Measurements from ENCODE around the gene CARS2. TPM values are rescaled to one million over a fixed set of nuclear protein-coding genes. Genes with fewer than 3 reads are reported as not detected.
"Not testable (repeated sequence)": the region's sequence is repeated elsewhere in the genome, so short reads cannot be mapped to it uniquely, and the experiment has no call there.

The CARS2 gene
- total RNA-seq, 4 donors from 2014 or later: 32.9 to 56.9 (median 40.2) TPM

DNA sequence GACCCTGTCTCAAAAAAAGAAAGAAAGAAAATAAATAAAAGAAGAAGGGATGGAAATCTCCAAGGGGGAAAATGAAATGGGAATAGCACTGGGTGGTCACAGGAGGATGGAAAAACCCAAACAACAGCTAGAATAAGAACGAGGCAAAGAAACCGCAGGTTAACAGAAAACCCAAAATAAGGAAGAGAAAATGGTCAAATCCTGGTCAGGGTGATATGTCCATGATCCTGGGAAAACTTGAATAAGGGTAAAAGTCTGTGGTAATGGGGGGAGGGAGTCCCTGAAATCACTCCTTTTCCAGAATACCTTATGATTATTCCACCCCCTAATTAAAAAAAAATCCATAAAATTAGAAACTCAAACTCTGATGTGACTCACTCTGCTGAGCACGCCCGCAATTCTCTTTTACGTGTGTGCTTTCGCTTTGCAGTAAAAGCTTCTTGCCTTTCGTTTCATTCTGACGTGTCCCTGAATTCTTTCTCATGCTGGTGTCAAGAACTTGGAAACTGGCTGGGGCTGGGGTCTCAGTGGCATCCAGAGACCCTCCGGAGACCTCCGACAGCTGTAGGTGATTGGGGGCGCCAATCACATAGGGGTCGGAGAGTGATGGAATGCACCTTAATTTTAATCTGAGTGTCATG is 94.8 kb downstream of the CARS2 start:
- 81% methylated on average over 12 of the region's 12 CpGs for WGBS
- no peaks in the 10 kb centered on the region for H3K36me3 ChIP-seq
- intact Hi-C loops (cut with DNase I): no loop called here
- no peaks in the 10 kb centered on the region for H3K9me3 ChIP-seq
- no peak overlapping the region for H3K27ac ChIP-seq (replicated peaks in 1 of 4)
- TF ChIP-seq POLR2AphosphoS5 (IDR thresholded peaks at IDR 0.05) (no peak), POLR2A (IDR thresholded peaks at IDR 0.05; ENCODE audit: low read depth) (no peak), EP300 (IDR thresholded peaks at IDR 0.05) (no peak), CTCF (IDR thresholded peaks at IDR 0.05) (no peak)
- H3K27me3 ChIP-seq: peaks cover 0 to 8% (median 0%) of the 10 kb centered on the region in 4 donors
- peaks cover 4 to 7% (median 6%) of the 10 kb centered on the region in 4 donors for H3K4me1 ChIP-seq
- no peak for DNase-seq (ENCODE audit: extremely low spot score)
- H3K4me3 ChIP-seq: no peak overlapping the region

GRCh38 chr13:110607675-110608224 is 98.2 kb downstream of the CARS2 start:
- H3K36me3 ChIP-seq: no peaks in the 10 kb centered on the region
- H3K4me3 ChIP-seq: no peak overlapping the region
- H3K4me1 ChIP-seq: no peaks in the 10 kb centered on the region
- 91% methylated on average over 3 of the region's 3 CpGs for WGBS
- no peak overlapping the region for H3K27ac ChIP-seq (replicated peaks in 1 of 4)
- DNase-seq (ENCODE audit: extremely low spot score): no peak
- intact Hi-C loops (cut with DNase I): no loop called here
- TF ChIP-seq POLR2A (IDR thresholded peaks at IDR 0.05; ENCODE audit: low read depth) (no peak), CTCF (IDR thresholded peaks at IDR 0.05) (no peak), EP300 (IDR thresholded peaks at IDR 0.05) (no peak), POLR2AphosphoS5 (IDR thresholded peaks at IDR 0.05) (no peak)
- no peaks in the 10 kb centered on the region for H3K9me3 ChIP-seq
- peaks cover 0 to 8% (median 0%) of the 10 kb centered on the region in 4 donors for H3K27me3 ChIP-seq

- DNase-seq (ENCODE audit: extremely low spot score); intact Hi-C loops (cut with DNase I); H3K36me3 ChIP-seq; H3K27me3 ChIP-seq; H3K9me3 ChIP-seq; H3K27ac ChIP-seq (replicated peaks in 1 of 4); H3K4me3 ChIP-seq; H3K4me1 ChIP-seq: not testable (repeated sequence)
- no CpG with 5 or more reads among the region's 33 CpGs for WGBS
Observed at GRCh38 chr13:110606281-110606680, 99.6 kb downstream of the CARS2 start.

DNA sequence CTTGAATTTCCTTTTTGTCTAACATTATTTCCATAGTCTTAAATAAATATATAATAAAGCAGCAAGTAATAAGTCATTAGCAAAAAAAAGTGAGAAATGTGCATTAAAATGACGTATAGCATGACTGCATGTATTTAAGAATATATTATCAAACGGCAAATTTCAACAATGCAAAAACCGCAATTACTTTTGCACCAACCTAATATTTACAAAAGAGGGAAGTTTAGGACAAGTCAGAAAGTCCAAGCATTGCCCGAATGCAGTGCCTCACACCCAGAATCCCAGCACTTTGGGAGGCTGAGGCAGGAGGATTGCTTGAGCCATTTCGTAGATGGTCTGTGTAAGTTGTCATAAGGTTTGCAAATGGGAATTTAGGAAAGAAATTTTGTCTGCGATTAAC is 100.8 kb downstream of the CARS2 start:
- no peak overlapping the region for H3K4me3 ChIP-seq
- no peak for DNase-seq (ENCODE audit: extremely low spot score)
- WGBS: 89% methylated on average over 6 of the region's 6 CpGs

DNA sequence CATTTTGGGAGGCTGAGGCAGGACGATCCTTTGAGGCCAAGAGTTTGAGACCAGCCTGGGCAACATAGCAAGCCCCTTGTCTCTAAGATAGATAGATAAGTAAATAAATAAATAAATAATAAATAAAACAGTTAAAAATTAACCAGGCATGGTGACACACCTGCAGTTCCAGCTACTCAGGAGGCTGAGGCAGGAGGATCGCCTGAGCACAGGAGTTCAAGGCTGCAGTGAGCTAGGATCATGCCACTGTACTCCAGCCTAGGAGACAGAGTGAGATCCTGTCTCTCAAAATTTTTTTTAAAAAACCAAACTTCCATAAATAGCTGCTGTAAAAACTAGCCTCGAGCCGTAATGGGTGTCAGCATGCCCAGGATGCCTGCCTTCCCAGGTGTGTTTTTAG is 104.9 kb downstream of the CARS2 start:
- intact Hi-C loops (cut with DNase I): no loop called here

More for the DNA sequence above, 100.8 kb downstream of the CARS2 start:
- intact Hi-C loops (cut with DNase I): no loop called here
- H3K4me1 ChIP-seq: peaks cover 0 to 6% (median 2%) of the 10 kb centered on the region in 4 donors
- no peak overlapping the region for H3K27ac ChIP-seq (replicated peaks in 1 of 4)
- peaks cover 0 to 1% (median 0%) of the 10 kb centered on the region in 4 donors for H3K27me3 ChIP-seq
- H3K36me3 ChIP-seq: no peaks in the 10 kb centered on the region
- TF ChIP-seq POLR2AphosphoS5 (IDR thresholded peaks at IDR 0.05): no peak
- TF ChIP-seq POLR2A (IDR thresholded peaks at IDR 0.05; ENCODE audit: low read depth): no peak
- TF ChIP-seq CTCF (IDR thresholded peaks at IDR 0.05): no peak
- no peak for TF ChIP-seq EP300 (IDR thresholded peaks at IDR 0.05)
- H3K9me3 ChIP-seq: no peaks in the 10 kb centered on the region

More for the DNA sequence above, 104.9 kb downstream of the CARS2 start:
- 90% methylated on average over 4 of the region's 4 CpGs for WGBS
- Histone ChIP-seq H3K36me3 (no peaks in the 10 kb centered on the region), H3K27me3 (no peaks in the 10 kb centered on the region), H3K4me1 (peaks cover 0 to 6% (median 2%) of the 10 kb centered on the region in 4 donors), H3K4me3 (no peak overlapping the region), H3K27ac (replicated peaks in 1 of 4) (no peak overlapping the region), H3K9me3 (no peaks in the 10 kb centered on the region)
- no peak for TF ChIP-seq EP300 (IDR thresholded peaks at IDR 0.05)
- no peak for TF ChIP-seq CTCF (IDR thresholded peaks at IDR 0.05)
- no peak for TF ChIP-seq POLR2AphosphoS5 (IDR thresholded peaks at IDR 0.05)
- TF ChIP-seq POLR2A (IDR thresholded peaks at IDR 0.05; ENCODE audit: low read depth): no peak
- no peak for DNase-seq (ENCODE audit: extremely low spot score)

Measured in esophagus muscularis mucosa (tissue), 4 donors.